GM23338 (cell line): ENCODE measurements around the gene NID1. TPM values are rescaled to one million over a fixed set of nuclear protein-coding genes. Genes with fewer than 3 reads are reported as not detected.

Experiments
- ATAC-seq: fragments of 200-7000 bp; cut with Tn5 transposase; 3 replicates; pipeline ENCODE4 v1.9.1; 2020
- DNase-seq: peaks from one replicate; pipeline ENCODE4 v3.0.0-alpha.2; 2015; ENCODE audit warnings: low spot score
- H2AFZ ChIP-seq: fragments of 200-600 bp; sonication (generic); 2 replicates; pipeline ENCODE4 v1.8.0; 2016; ENCODE audit warnings: antibody characterized with exemption, mild to moderate bottlenecking, moderate library complexity
- H3F3A ChIP-seq: fragments of 200-600 bp; sonication (generic); replicated peaks from 2 replicates; pipeline ENCODE4 v1.8.0; 2017; ENCODE audit warnings: antibody characterized with exemption, mixed run types, low read depth
- H3K27ac ChIP-seq: fragments of 200-600 bp; sonication (generic); 2 replicates; pipeline ENCODE4 v1.6.1; 2016; ENCODE audit warnings: low read depth
- H3K27me3 ChIP-seq: fragments of 200-600 bp; sonication (generic); 2 replicates; pipeline ENCODE4 v1.8.0; 2016; ENCODE audit warnings: mild to moderate bottlenecking, mixed run types, moderate library complexity; ENCODE audit not compliant: insufficient read depth
- H3K36me3 ChIP-seq: fragments of 200-600 bp; sonication (generic); 2 replicates; pipeline ENCODE4 v1.8.0; 2016; ENCODE audit warnings: mild to moderate bottlenecking; ENCODE audit not compliant: insufficient read depth
- H3K4me1 ChIP-seq: fragments of 200-600 bp; sonication (generic); 2 replicates; pipeline ENCODE4 v1.8.0; 2016; ENCODE audit warnings: mild to moderate bottlenecking, moderate library complexity; ENCODE audit not compliant: insufficient read depth
- H3K4me2 ChIP-seq: fragments of 200-600 bp; sonication (generic); 2 replicates; pipeline ENCODE4 v1.7.1; 2017; ENCODE audit warnings: mixed run types
- H3K4me3 ChIP-seq: fragments of 200-600 bp; sonication (generic); 2 replicates; pipeline ENCODE4 v1.6.1; 2016; ENCODE audit warnings: mixed run types
- H3K79me2 ChIP-seq: fragments of 200-600 bp; sonication (generic); replicated peaks from 2 replicates; pipeline ENCODE4 v1.8.0; 2017; ENCODE audit warnings: mild to moderate bottlenecking; ENCODE audit not compliant: insufficient read depth
- H3K9me2 ChIP-seq: fragments of 200-600 bp; sonication (generic); 2 replicates; pipeline ENCODE4 v1.8.0; 2017; ENCODE audit not compliant: insufficient read depth
- H4K20me1 ChIP-seq: fragments of 200-600 bp; sonication (generic); replicated peaks from 2 replicates; pipeline ENCODE4 v1.8.0; 2017; ENCODE audit warnings: mild to moderate bottlenecking; ENCODE audit not compliant: insufficient read depth
- H3K27ac Mint-ChIP-seq: 2 replicates; pipeline ENCODE4 v1.8.0; 2020; ENCODE audit warnings: inconsistent platforms, mild to moderate bottlenecking, moderate library complexity, mixed read lengths
- H3K27me3 Mint-ChIP-seq: 3 replicates; pipeline ENCODE4 v1.8.0; 2022; ENCODE audit warnings: low read depth, mild to moderate bottlenecking, moderate library complexity, mixed read lengths, inconsistent platforms; ENCODE audit not compliant: insufficient read depth, poor library complexity
- H3K36me3 Mint-ChIP-seq: 3 replicates; pipeline ENCODE4 v1.8.0; 2021; ENCODE audit warnings: low read depth, mild to moderate bottlenecking, inconsistent platforms, moderate library complexity, mixed read lengths
- H3K4me1 Mint-ChIP-seq: 3 replicates; pipeline ENCODE4 v1.8.0; 2020; ENCODE audit warnings: mild to moderate bottlenecking, inconsistent platforms, mixed read lengths
- H3K4me3 Mint-ChIP-seq: 3 replicates; pipeline ENCODE4 v1.8.0; 2021; ENCODE audit warnings: moderate library complexity, mild to moderate bottlenecking, inconsistent platforms, mixed read lengths
- H3K9me3 Mint-ChIP-seq: 3 replicates; pipeline ENCODE4 v1.8.0; 2020; ENCODE audit warnings: moderate library complexity, mild to moderate bottlenecking, inconsistent platforms, mixed read lengths
- CREB1 ChIP-seq: fragments of 250-450 bp; sonication (Bioruptor Pico); IDR thresholded peaks from 2 replicates; pipeline ENCODE4 v1.5.0; 2020; ENCODE audit warnings: low read depth, mild to moderate bottlenecking, moderate library complexity
- CTCF ChIP-seq, 2 experiments: fragments of 200-600 bp in 1 of 2; sonication (generic) in 1 of 2; conservative IDR thresholded peaks; 2 replicates each; pipeline versions ENCODE4 v1.5.1 to v1.6.1; 2016 to 2017; ENCODE audit warnings: antibody characterized with exemption in 2 of 2, low read depth in 2 of 2, mild to moderate bottlenecking in 2 of 2, moderate library complexity in 1 of 2
- ETS1 ChIP-seq: IDR thresholded peaks from 2 replicates; pipeline ENCODE4 v1.6.1; 2016; ENCODE audit warnings: antibody characterized with exemption
- EZH2 ChIP-seq: fragments of 200-600 bp; sonication (generic); IDR thresholded peaks from one replicate; pipeline ENCODE4 v1.8.0; 2017; ENCODE audit warnings: antibody characterized with exemption, mild to moderate bottlenecking, low read depth; ENCODE audit not compliant: unreplicated experiment
- EZH2phosphoT487 ChIP-seq: fragments of 200-600 bp; sonication (generic); IDR thresholded peaks from one replicate; pipeline ENCODE4 v1.8.1; 2018; ENCODE audit warnings: antibody characterized with exemption; ENCODE audit not compliant: unreplicated experiment
- NANOG ChIP-seq: IDR thresholded peaks from 2 replicates; pipeline ENCODE4 v1.6.1; 2016; ENCODE audit warnings: antibody characterized with exemption, borderline replicate concordance
- POLR2AphosphoS5 ChIP-seq: IDR thresholded peaks from 2 replicates; pipeline ENCODE4 v1.6.1; 2016; ENCODE audit warnings: antibody characterized with exemption, low read depth
- REST ChIP-seq: IDR thresholded peaks from one replicate; pipeline ENCODE4 v1.6.1; 2018; ENCODE audit warnings: antibody characterized with exemption; ENCODE audit not compliant: unreplicated experiment
- ZNF114 ChIP-seq: fragments of 250-450 bp; sonication (Bioruptor Pico); IDR thresholded peaks from 2 replicates; pipeline ENCODE4 v1.5.0; 2020; ENCODE audit warnings: mild to moderate bottlenecking, moderate library complexity
- ZNF331 ChIP-seq: fragments of 250-450 bp; sonication (Bioruptor Pico); IDR thresholded peaks from 2 replicates; pipeline ENCODE4 v1.5.0; 2020; ENCODE audit warnings: low read depth, mild to moderate bottlenecking, moderate library complexity
- ZNF462 ChIP-seq: fragments of 250-450 bp; sonication (Bioruptor Pico); IDR thresholded peaks from 2 replicates; pipeline ENCODE4 v1.5.0; 2020; ENCODE audit warnings: mild to moderate bottlenecking, moderate library complexity
- polyA plus RNA-seq: library from polyadenylated mRNA; unstranded; fragments of >200 nt; fragmentation: Nextera tagmentation; extraction: Ambion mirVana; gene quantifications from 2 replicates; pipeline ENCODE4 v1.2.1, GENCODE V29; 2016
- total RNA-seq: library from RNA; depleted of rRNA; stranded (reverse); fragments of >200 nt; shearing (Covaris generic); gene quantifications from 2 replicates; pipeline ENCODE4 v1.2.3, GENCODE V29; 2014

The NID1 gene
- total and polyA plus RNA-seq, 2 experiments from 2014 or later: 7.1 to 32.5 TPM

GRCh38 chr1:236108027-236108648 is 43.2 kb upstream of the NID1 start:
- Histone ChIP-seq H3K9me2 (no peaks in the 10 kb centered on the region), H2AFZ (peak overlapping the region; percentile 52; the same call in 1 of the 2 replicates), H3K36me3 (no peaks in the 10 kb centered on the region), H3K27ac (no peak overlapping the region), H3K4me1 (no peaks in the 10 kb centered on the region), H3F3A (no peaks in the 10 kb centered on the region), H3K4me3 (no peak overlapping the region), H3K4me2 (no peak overlapping the region), H4K20me1 (no peaks in the 10 kb centered on the region), H3K79me2 (no peaks in the 10 kb centered on the region), H3K27me3 (no peaks in the 10 kb centered on the region)
- ATAC-seq (no peak), DNase-seq (no peak)
- Mint-ChIP-seq H3K27ac (no peak overlapping the region), H3K4me1 (peaks cover 6% of the 10 kb centered on the region), H3K27me3 (peaks cover 10% of the 10 kb centered on the region), H3K36me3 (no peaks in the 10 kb centered on the region), H3K9me3 (no peaks in the 10 kb centered on the region), H3K4me3 (no peak overlapping the region)
- TF ChIP-seq CTCF (conservative IDR thresholded peaks at IDR 0.05; ENCODE audit: low read depth in 2 of 2) (no peak), ZNF331 (CRISPR knock-in tag) (no peak), ZNF462 (CRISPR knock-in tag) (no peak), ZNF114 (CRISPR knock-in tag) (no peak), NANOG (no peak), EZH2 (no peak), REST (no peak), CREB1 (no peak), ETS1 (no peak), EZH2phosphoT487 (no peak), POLR2AphosphoS5 (no peak)
